Endothelial cell of umbilical vein (primary cell): Measurements from ENCODE around the gene DPP6. TPM values are rescaled to one million over a fixed set of nuclear protein-coding genes. Genes with fewer than 3 reads are reported as not detected.

Experiments used
- BruUV-seq: library from RNA; stranded (reverse); fragments of 400-500 nt; replicated peaks from 2 replicates; lab custom pipeline; 2021; lab: Mats Ljungman, UMichigan
- CTCF ChIA-PET: fragments of 300-600, 350-600 bp; sonication (Branson Sonifier 250); formaldehyde crosslinking; loops from one replicate; lab custom pipeline; 2021; ENCODE audit warnings: antibody characterized with exemption, inconsistent platforms; lab: Charles Lee
- POLR2A ChIA-PET: fragments of 300-600, 350-600 bp; sonication (Branson Sonifier 250); formaldehyde crosslinking; loops from one replicate; lab custom pipeline; 2021; ENCODE audit warnings: antibody characterized with exemption, inconsistent platforms; lab: Charles Lee
- DNase-seq: peaks from one replicate; pipeline ENCODE4 v3.0.0-alpha.2; 2011; ENCODE audit warnings: low read depth, low spot score
- FAIRE-seq: peaks from 2 replicates; lab custom pipeline; 2011; peaks lifted over from hg19 to GRCh38; lab: Jason Lieb, UNC
- H2AFZ ChIP-seq: 2 replicates; pipeline ENCODE4 v1.6.0; 2012; ENCODE audit warnings: low read depth, low read length, control low read depth, inconsistent platforms
- H3K27ac ChIP-seq: 2 replicates; pipeline ENCODE4 v1.5.1; 2011; ENCODE audit warnings: low read depth, mild to moderate bottlenecking, control low read depth, low read length, moderate library complexity; ENCODE audit not compliant: insufficient read depth
- H3K27me3 ChIP-seq, 2 experiments: 2 replicates each; pipeline versions ENCODE4 v1.6.0 to v1.6.1; 2011; ENCODE audit warnings: low read length in 2 of 2, mixed read lengths in 1 of 2; ENCODE audit not compliant: control insufficient read depth in 2 of 2, insufficient read depth in 2 of 2
- H3K36me3 ChIP-seq, 2 experiments: 2 replicates in 1 of 2; 3 replicates in 1 of 2; pipeline ENCODE4 v1.5.1; 2011; ENCODE audit warnings: low read length in 2 of 2, mild to moderate bottlenecking in 1 of 2, moderate library complexity in 1 of 2; ENCODE audit not compliant: control insufficient read depth in 2 of 2, insufficient read depth in 2 of 2; ENCODE audit errors: extremely low read depth in 1 of 2
- H3K4me1 ChIP-seq: 3 replicates; pipeline ENCODE4 v1.5.1; 2011; ENCODE audit warnings: mild to moderate bottlenecking, low read length; ENCODE audit not compliant: control insufficient read depth, insufficient read depth; ENCODE audit errors: extremely low read depth
- H3K4me2 ChIP-seq: 2 replicates; pipeline ENCODE4 v1.6.1; 2011; ENCODE audit warnings: low read length, control low read depth, mixed read lengths; ENCODE audit not compliant: insufficient read depth
- H3K4me3 ChIP-seq, 3 experiments: fragments of 200-600 bp in 1 of 3; sonication (generic), shearing (Covaris generic) in 1 of 3; replicated peaks in 1 of 3; 2 replicates each; pipeline ENCODE4 v1.5.1; 2011 to 2016; ENCODE audit warnings: control low read depth in 3 of 3, low read length in 3 of 3, mild to moderate bottlenecking in 2 of 3, inconsistent platforms in 1 of 3, low read depth in 1 of 3, moderate library complexity in 1 of 3; ENCODE audit not compliant: insufficient read depth in 1 of 3
- H3K79me2 ChIP-seq: 2 replicates; pipeline ENCODE4 v1.6.0; 2012; ENCODE audit warnings: low read length, inconsistent platforms; ENCODE audit not compliant: control insufficient read depth, insufficient read depth
- H3K9ac ChIP-seq: replicated peaks from 2 replicates; pipeline ENCODE3; 2011; ENCODE audit warnings: low read length, control low read depth; ENCODE audit not compliant: insufficient read depth; ENCODE audit errors: extremely low read depth
- H3K9me1 ChIP-seq: replicated peaks from 3 replicates; pipeline ENCODE4 v1.6.0; 2011; ENCODE audit warnings: mild to moderate bottlenecking, low read length; ENCODE audit not compliant: control insufficient read depth, insufficient read depth; ENCODE audit errors: extremely low read depth
- H3K9me3 ChIP-seq: replicated peaks from 2 replicates; pipeline ENCODE4 v1.5.1; 2012; ENCODE audit warnings: low read length, inconsistent platforms; ENCODE audit not compliant: control insufficient read depth, insufficient read depth
- H4K20me1 ChIP-seq: replicated peaks from 2 replicates; pipeline ENCODE3; 2011; ENCODE audit warnings: mild to moderate bottlenecking, low read length; ENCODE audit not compliant: control insufficient read depth, insufficient read depth; ENCODE audit errors: extremely low read depth
- EZH2 ChIP-seq: IDR thresholded peaks from 2 replicates; pipeline ENCODE4 v1.6.1; 2012; ENCODE audit warnings: borderline replicate concordance, low read depth, mild to moderate bottlenecking, moderate library complexity, low read length, inconsistent platforms; ENCODE audit not compliant: severe bottlenecking
- FOS ChIP-seq: IDR thresholded peaks from 2 replicates; pipeline ENCODE4 v1.6.1; 2011; ENCODE audit warnings: mild to moderate bottlenecking, low read length, moderate library complexity, borderline replicate concordance; ENCODE audit not compliant: insufficient read depth
- GATA2 ChIP-seq: IDR thresholded peaks from 2 replicates; pipeline ENCODE4 v1.7.0; 2011; ENCODE audit warnings: low read depth, mild to moderate bottlenecking, moderate library complexity, mixed read lengths, low read length; ENCODE audit not compliant: insufficient read length, insufficient read depth
- JUN ChIP-seq: IDR thresholded peaks from 2 replicates; pipeline ENCODE4 v1.6.1; 2011; ENCODE audit warnings: borderline replicate concordance, low read depth; ENCODE audit not compliant: insufficient read length, insufficient read depth
- MYC ChIP-seq: IDR thresholded peaks from one replicate; pipeline ENCODE4 v1.6.1; 2011; ENCODE audit warnings: mild to moderate bottlenecking, low read depth, low read length
- POLR2A ChIP-seq: IDR thresholded peaks from 2 replicates; pipeline ENCODE4 v1.6.1; 2012; ENCODE audit warnings: low read depth, mild to moderate bottlenecking, control low read depth, low read length
- POLR2AphosphoS5 ChIP-seq: IDR thresholded peaks from 2 replicates; pipeline ENCODE4 v1.6.1; 2012; ENCODE audit warnings: low read depth, mild to moderate bottlenecking, control low read depth, low read length, moderate library complexity; ENCODE audit not compliant: insufficient read depth
- dilution Hi-C: fragments of 300-500 bp; cut with MboI; formaldehyde crosslinking; loops from one replicate; pipeline ENCODE4 v1.15.0; 2019; ENCODE audit warnings: low sequenced_read_pairs; ENCODE audit not compliant: extremely low pct_ligation_motif_present
- intact Hi-C: fragments of 100-400 bp; cut with micrococcal nuclease; formaldehyde crosslinking; loops from one replicate; pipeline ENCODE4 v1.10.0; 2022
- polyA plus RNA-seq, 4 experiments: library from polyadenylated mRNA; depleted of rRNA in 3 of 4; stranded (reverse) in 3 of 4; unstranded in 1 of 4; fragments of >200 nt; gene quantifications; 2 replicates each; pipeline versions ENCODE4 v1.2.1 to v1.2.3, GENCODE V29; 2011 to 2012; ENCODE audit warnings: missing spikeins in 1 of 4
- total RNA-seq: library from RNA; stranded (reverse); gene quantifications from 2 replicates; pipeline ENCODE4 v1.2.3, GENCODE V29; 2021
- TF ChIP-seq, protein P1 (sequence below): IDR thresholded peaks from 2 replicates; pipeline ENCODE4 v1.6.1; 2011; ENCODE audit not compliant: insufficient read depth, insufficient read length
- TF ChIP-seq, protein P2 (sequence below), 2 donors: IDR thresholded peaks; 1 replicate in 1 of 2; 2 replicates in 1 of 2; pipeline ENCODE4 v1.5.1; 2011; ENCODE audit warnings: low read length in 2 of 2, mild to moderate bottlenecking in 2 of 2, moderate library complexity in 2 of 2, control low read depth in 1 of 2, inconsistent platforms in 1 of 2, low read depth in 1 of 2; ENCODE audit not compliant: insufficient read depth in 1 of 2; ENCODE audit errors: extremely low read depth in 1 of 2

The DPP6 gene
- total and polyA plus RNA-seq, 2 donors (not counting 3 experiments of a cell fraction or from before 2014, with no cell fraction given), result not detected

DNA sequence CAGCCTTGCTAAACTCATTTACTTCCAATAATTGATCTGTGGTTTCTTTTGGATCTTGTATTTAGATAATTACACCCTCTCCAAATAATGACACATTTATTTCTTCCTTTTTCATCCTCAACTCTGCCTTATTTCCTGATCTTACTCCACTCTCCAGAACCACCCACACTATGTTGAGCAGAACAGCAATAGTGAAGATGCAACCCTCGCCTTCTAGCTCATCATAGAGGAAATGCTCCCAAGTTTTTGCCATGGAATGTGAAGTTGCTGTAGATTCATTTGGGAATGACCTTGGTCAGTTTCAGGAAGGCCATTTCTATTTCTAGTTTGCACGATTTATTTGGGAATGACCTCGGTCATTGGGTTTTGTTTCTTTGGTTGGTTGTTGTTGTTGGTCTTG, 636.8 kb downstream of the DPP6 start:
- no TSS peak for BruUV-seq
- H3K79me2 ChIP-seq, result no peaks in the 10 kb centered on the region
- POLR2A ChIA-PET, result no interaction called here
- H3K4me1 ChIP-seq, result no peaks in the 10 kb centered on the region
- no peak overlapping the region for H3K4me3 ChIP-seq
- H3K27ac ChIP-seq, result no peak overlapping the region
- H3K36me3 ChIP-seq, result no peaks in the 10 kb centered on the region
- no peaks in the 10 kb centered on the region for H3K9me1 ChIP-seq
- no peak overlapping the region for H3K9ac ChIP-seq
- H3K9me3 ChIP-seq, result peaks cover 3% of the 10 kb centered on the region
- FAIRE-seq (no peak), DNase-seq (no peak)
- no peak overlapping the region for H2AFZ ChIP-seq
- dilution Hi-C loops, result no loop called here
- H4K20me1 ChIP-seq, result no peaks in the 10 kb centered on the region
- TF ChIP-seq, protein P1, sequence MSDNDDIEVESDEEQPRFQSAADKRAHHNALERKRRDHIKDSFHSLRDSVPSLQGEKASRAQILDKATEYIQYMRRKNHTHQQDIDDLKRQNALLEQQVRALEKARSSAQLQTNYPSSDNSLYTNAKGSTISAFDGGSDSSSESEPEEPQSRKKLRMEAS, result no peak
- intact Hi-C loops, result no loop called here
- no peaks in the 10 kb centered on the region for H3K27me3 ChIP-seq
- H3K4me2 ChIP-seq, result no peak overlapping the region
- CTCF ChIA-PET, result no interaction called here

DNA sequence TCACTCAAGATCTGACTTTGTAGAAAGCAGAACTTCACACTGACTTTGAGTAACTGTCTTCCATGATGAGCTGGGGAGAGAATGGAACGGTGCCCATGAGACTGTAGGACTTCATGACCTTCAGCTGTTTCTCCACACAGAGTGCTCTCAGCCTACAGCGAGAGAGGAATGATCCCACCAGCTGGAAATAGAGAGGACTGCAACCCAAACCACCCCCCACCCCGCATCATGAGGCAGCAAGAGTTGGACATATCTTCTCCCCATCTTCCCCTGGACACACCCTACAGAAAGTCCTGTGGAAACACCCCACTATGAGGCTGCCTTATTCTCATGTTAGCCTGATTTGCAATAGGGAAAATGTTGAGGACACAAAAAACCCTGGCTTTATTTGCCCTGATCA, 638.2 kb downstream of the DPP6 start:
- H3K4me1 ChIP-seq, result no peaks in the 10 kb centered on the region
- no peaks in the 10 kb centered on the region for H4K20me1 ChIP-seq
- CTCF ChIA-PET, result no interaction called here
- no peaks in the 10 kb centered on the region for H3K79me2 ChIP-seq
- no peak for FAIRE-seq
- H3K4me2 ChIP-seq, result no peak overlapping the region
- H2AFZ ChIP-seq, result no peak overlapping the region
- no peak for TF ChIP-seq EZH2
- TF ChIP-seq POLR2AphosphoS5, result no peak
- TF ChIP-seq FOS, result no peak
- no peak for TF ChIP-seq JUN
- TF ChIP-seq, protein P1, result no peak
- no peak for TF ChIP-seq MYC
- no peak for TF ChIP-seq GATA2
- TF ChIP-seq, protein P2, sequence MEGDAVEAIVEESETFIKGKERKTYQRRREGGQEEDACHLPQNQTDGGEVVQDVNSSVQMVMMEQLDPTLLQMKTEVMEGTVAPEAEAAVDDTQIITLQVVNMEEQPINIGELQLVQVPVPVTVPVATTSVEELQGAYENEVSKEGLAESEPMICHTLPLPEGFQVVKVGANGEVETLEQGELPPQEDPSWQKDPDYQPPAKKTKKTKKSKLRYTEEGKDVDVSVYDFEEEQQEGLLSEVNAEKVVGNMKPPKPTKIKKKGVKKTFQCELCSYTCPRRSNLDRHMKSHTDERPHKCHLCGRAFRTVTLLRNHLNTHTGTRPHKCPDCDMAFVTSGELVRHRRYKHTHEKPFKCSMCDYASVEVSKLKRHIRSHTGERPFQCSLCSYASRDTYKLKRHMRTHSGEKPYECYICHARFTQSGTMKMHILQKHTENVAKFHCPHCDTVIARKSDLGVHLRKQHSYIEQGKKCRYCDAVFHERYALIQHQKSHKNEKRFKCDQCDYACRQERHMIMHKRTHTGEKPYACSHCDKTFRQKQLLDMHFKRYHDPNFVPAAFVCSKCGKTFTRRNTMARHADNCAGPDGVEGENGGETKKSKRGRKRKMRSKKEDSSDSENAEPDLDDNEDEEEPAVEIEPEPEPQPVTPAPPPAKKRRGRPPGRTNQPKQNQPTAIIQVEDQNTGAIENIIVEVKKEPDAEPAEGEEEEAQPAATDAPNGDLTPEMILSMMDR (IDR thresholded peaks at IDR 0.05; ENCODE audit: extremely low read depth in 1 of 2, insufficient read depth in 1 of 2, low read depth in 1 of 2, low read length in 2 of 2), result no peak
- no peak for TF ChIP-seq POLR2A
- H3K4me3 ChIP-seq, result no peak overlapping the region
- H3K9me3 ChIP-seq, result peaks cover 3% of the 10 kb centered on the region
- no peak overlapping the region for H3K27ac ChIP-seq
- POLR2A ChIA-PET, result no interaction called here
- intact Hi-C loops (no loop called here), dilution Hi-C loops (no loop called here)
- no peak overlapping the region for H3K9ac ChIP-seq
- no TSS peak for BruUV-seq
- no peaks in the 10 kb centered on the region for H3K27me3 ChIP-seq
- H3K9me1 ChIP-seq, result no peaks in the 10 kb centered on the region
- no peaks in the 10 kb centered on the region for H3K36me3 ChIP-seq
- no peak for DNase-seq
